Stimulated activated naive CD8-positive, alpha-beta T cell treated with anti-CD3 and anti-CD28 coated beads, Interleukin-15, Interleukin-2, amounts not matched to agents 100 ng/mL and 50 ng/mL, for 24 hours (primary cell): ENCODE results near the gene IGFBP3.
"Not testable (repeated sequence)": the region's sequence is repeated elsewhere in the genome, so short reads cannot be mapped to it uniquely, and the experiment has no call there.

Source experiments
- H3K27ac Mint-ChIP-seq: one replicate; pipeline ENCODE4 v1.8.0; 2021; ENCODE audit warnings: mild to moderate bottlenecking, mixed read lengths
- H3K27me3 Mint-ChIP-seq: one replicate; pipeline ENCODE4 v1.8.0; 2021; ENCODE audit warnings: mixed read lengths
- H3K36me3 Mint-ChIP-seq: one replicate; pipeline ENCODE4 v1.8.0; 2021; ENCODE audit warnings: low read depth, mixed read lengths
- H3K4me1 Mint-ChIP-seq: one replicate; pipeline ENCODE4 v1.8.0; 2021; ENCODE audit warnings: low read depth, mixed read lengths
- H3K4me3 Mint-ChIP-seq: one replicate; pipeline ENCODE4 v1.8.0; 2021; ENCODE audit warnings: mild to moderate bottlenecking, mixed read lengths
- H3K9me3 Mint-ChIP-seq: one replicate; pipeline ENCODE4 v1.8.0; 2021; ENCODE audit warnings: mixed read lengths

The IGFBP3 gene

GRCh38 chr7:45920502-45921380 is at the start of gene IGFBP3:
TSS of gene IGFBP3 (minus strand) at chr7:45921272. CDS start at chr7:45921140, 132 bp downstream.
- Mint-ChIP-seq H3K36me3 (no peaks in the 10 kb centered on the region), H3K27me3 (peaks cover 63% of the 10 kb centered on the region), H3K4me3 (peak within 1 kb of the TSS; percentile 35), H3K9me3 (no peaks in the 10 kb centered on the region), H3K27ac (no peak within 1 kb of the TSS), H3K4me1 (peaks cover 24% of the 10 kb centered on the region)

- no peak overlapping the region for H3K27ac Mint-ChIP-seq
- no peaks in the 10 kb centered on the region for H3K4me1 Mint-ChIP-seq
- H3K9me3 Mint-ChIP-seq = no peaks in the 10 kb centered on the region
- no peaks in the 10 kb centered on the region for H3K27me3 Mint-ChIP-seq
- no peak overlapping the region for H3K4me3 Mint-ChIP-seq
- no peaks in the 10 kb centered on the region for H3K36me3 Mint-ChIP-seq
These were observed 49.4 kb upstream of the IGFBP3 start for GRCh38 chr7:45970454-45970853.

GRCh38 chr7:45969940-45970339 is 48.9 kb upstream of the IGFBP3 start:
- H3K9me3 Mint-ChIP-seq = no peaks in the 10 kb centered on the region

GRCh38 chr7:45968856-45969541 is 47.9 kb upstream of the IGFBP3 start:
- Mint-ChIP-seq H3K36me3 (no peaks in the 10 kb centered on the region), H3K27ac (no peak overlapping the region), H3K27me3 (no peaks in the 10 kb centered on the region), H3K9me3 (no peaks in the 10 kb centered on the region), H3K4me1 (no peaks in the 10 kb centered on the region), H3K4me3 (no peak overlapping the region)

More at GRCh38 chr7:45969940-45970339, 48.9 kb upstream of the IGFBP3 start:
- H3K27me3 Mint-ChIP-seq = no peaks in the 10 kb centered on the region
- H3K36me3 Mint-ChIP-seq = no peaks in the 10 kb centered on the region
- no peak overlapping the region for H3K27ac Mint-ChIP-seq
- no peak overlapping the region for H3K4me3 Mint-ChIP-seq
- H3K4me1 Mint-ChIP-seq = no peaks in the 10 kb centered on the region

- Mint-ChIP-seq H3K9me3 (no peaks in the 10 kb centered on the region), H3K4me1 (no peaks in the 10 kb centered on the region), H3K4me3 (no peak overlapping the region), H3K36me3 (no peaks in the 10 kb centered on the region), H3K27me3 (no peaks in the 10 kb centered on the region), H3K27ac (no peak overlapping the region)
These were observed 47.2 kb upstream of the IGFBP3 start for GRCh38 chr7:45968312-45968711.

GRCh38 chr7:45967591-45968157 is 46.6 kb upstream of the IGFBP3 start:
- H3K4me3 Mint-ChIP-seq = no peak overlapping the region
- no peaks in the 10 kb centered on the region for H3K4me1 Mint-ChIP-seq
- no peaks in the 10 kb centered on the region for H3K36me3 Mint-ChIP-seq
- H3K27me3 Mint-ChIP-seq = no peaks in the 10 kb centered on the region
- H3K9me3 Mint-ChIP-seq = no peaks in the 10 kb centered on the region
- H3K27ac Mint-ChIP-seq = no peak overlapping the region

GRCh38 chr7:45962861-45963260 is 41.8 kb upstream of the IGFBP3 start:
- H3K4me3 Mint-ChIP-seq = no peak overlapping the region

GRCh38 chr7:45957721-45958120 is 36.6 kb upstream of the IGFBP3 start:
- Mint-ChIP-seq H3K27me3 (no peaks in the 10 kb centered on the region), H3K4me1 (no peaks in the 10 kb centered on the region), H3K36me3 (no peaks in the 10 kb centered on the region), H3K27ac (no peak overlapping the region), H3K4me3 (no peak overlapping the region), H3K9me3 (no peaks in the 10 kb centered on the region)

More at GRCh38 chr7:45962861-45963260, 41.8 kb upstream of the IGFBP3 start:
- no peaks in the 10 kb centered on the region for H3K9me3 Mint-ChIP-seq
- H3K36me3 Mint-ChIP-seq = no peaks in the 10 kb centered on the region
- H3K27me3 Mint-ChIP-seq = no peaks in the 10 kb centered on the region
- no peaks in the 10 kb centered on the region for H3K4me1 Mint-ChIP-seq
- no peak overlapping the region for H3K27ac Mint-ChIP-seq

GRCh38 chr7:45955286-45955685 is 34.2 kb upstream of the IGFBP3 start:
- H3K27me3 Mint-ChIP-seq = no peaks in the 10 kb centered on the region
- no peaks in the 10 kb centered on the region for H3K4me1 Mint-ChIP-seq
- H3K27ac Mint-ChIP-seq = no peak overlapping the region
- no peaks in the 10 kb centered on the region for H3K36me3 Mint-ChIP-seq
- no peak overlapping the region for H3K4me3 Mint-ChIP-seq
- peaks cover 2% of the 10 kb centered on the region for H3K9me3 Mint-ChIP-seq

- not testable (repeated sequence) for H3K27me3 Mint-ChIP-seq, H3K4me1 Mint-ChIP-seq, H3K27ac Mint-ChIP-seq, H3K4me3 Mint-ChIP-seq, H3K36me3 Mint-ChIP-seq, H3K9me3 Mint-ChIP-seq
These were observed 32.0 kb upstream of the IGFBP3 start for GRCh38 chr7:45953055-45953454.

GRCh38 chr7:45944058-45944457 is 23.0 kb upstream of the IGFBP3 start:
- Mint-ChIP-seq H3K27ac (no peak overlapping the region), H3K4me1 (peaks cover 17% of the 10 kb centered on the region), H3K36me3 (no peaks in the 10 kb centered on the region), H3K27me3 (no peaks in the 10 kb centered on the region), H3K9me3 (peaks cover 5% of the 10 kb centered on the region), H3K4me3 (no peak overlapping the region)

- H3K4me1 Mint-ChIP-seq = peaks cover 17% of the 10 kb centered on the region
- H3K36me3 Mint-ChIP-seq = no peaks in the 10 kb centered on the region
- peak overlapping the region; percentile 80 for H3K27ac Mint-ChIP-seq
- H3K27me3 Mint-ChIP-seq = peaks cover 8% of the 10 kb centered on the region
- peaks cover 5% of the 10 kb centered on the region for H3K9me3 Mint-ChIP-seq
- H3K4me3 Mint-ChIP-seq = peak overlapping the region; percentile 82
These were observed 19.9 kb upstream of the IGFBP3 start for GRCh38 chr7:45940939-45941338.

- H3K36me3 Mint-ChIP-seq, H3K27me3 Mint-ChIP-seq, H3K9me3 Mint-ChIP-seq: not testable (repeated sequence)
- peak overlapping the region; percentile 82 for H3K4me3 Mint-ChIP-seq
- peaks cover 17% of the 10 kb centered on the region for H3K4me1 Mint-ChIP-seq
- peak overlapping the region; percentile 80 for H3K27ac Mint-ChIP-seq
These were observed 19.2 kb upstream of the IGFBP3 start for GRCh38 chr7:45940237-45940781.

GRCh38 chr7:45939574-45939973 is 18.5 kb upstream of the IGFBP3 start:
- Mint-ChIP-seq H3K4me3 (no peak overlapping the region), H3K9me3 (peaks cover 5% of the 10 kb centered on the region), H3K36me3 (no peaks in the 10 kb centered on the region), H3K27ac (no peak overlapping the region), H3K27me3 (peaks cover 8% of the 10 kb centered on the region), H3K4me1 (peaks cover 17% of the 10 kb centered on the region)
